GM19239 (cell line): Measurements from ENCODE around the gene LRP5.
"Not testable (repeated sequence)": the region's sequence is repeated elsewhere in the genome, so short reads cannot be mapped to it uniquely, and the experiment has no call there.

ENCODE experiments used
- DNase-seq: peaks from one replicate; pipeline ENCODE4 v3.0.0; 2011; ENCODE audit warnings: low spot score; ENCODE audit not compliant: insufficient read length
- FAIRE-seq: peaks from 2 replicates; lab custom pipeline; 2011; peaks lifted over from hg19 to GRCh38; lab: Jason Lieb, UNC

Gene LRP5

GRCh38 chr11:68448604-68449011, 136.2 kb downstream of the LRP5 start:
- FAIRE-seq, result no peak
- DNase-seq, result no peak

DNA sequence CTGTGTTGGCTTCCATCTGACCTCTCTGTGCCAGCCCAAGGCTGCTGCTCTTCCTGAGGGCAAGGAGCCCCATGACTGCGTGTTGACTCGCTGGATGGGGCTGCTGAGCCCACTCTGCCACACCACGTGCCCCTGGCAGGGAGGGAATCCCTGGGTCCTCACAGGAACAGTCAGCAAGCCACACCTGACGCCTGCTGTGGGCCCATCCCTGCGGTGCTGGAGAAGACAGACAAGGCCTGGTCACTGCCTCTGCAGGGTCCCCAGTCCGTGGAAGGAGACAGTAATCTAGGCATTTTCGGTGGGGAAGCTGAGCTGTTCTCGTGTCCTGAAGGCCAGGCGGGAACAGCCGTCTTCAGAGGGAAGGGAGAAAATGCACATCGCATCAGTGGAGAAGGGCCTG, 137.6 kb downstream of the LRP5 start:
- FAIRE-seq, result no peak

GRCh38 chr11:68450711-68451110, 138.3 kb downstream of the LRP5 start:
- FAIRE-seq (no peak), DNase-seq (no peak)

More for the DNA sequence above, 137.6 kb downstream of the LRP5 start:
- no peak for DNase-seq

DNA sequence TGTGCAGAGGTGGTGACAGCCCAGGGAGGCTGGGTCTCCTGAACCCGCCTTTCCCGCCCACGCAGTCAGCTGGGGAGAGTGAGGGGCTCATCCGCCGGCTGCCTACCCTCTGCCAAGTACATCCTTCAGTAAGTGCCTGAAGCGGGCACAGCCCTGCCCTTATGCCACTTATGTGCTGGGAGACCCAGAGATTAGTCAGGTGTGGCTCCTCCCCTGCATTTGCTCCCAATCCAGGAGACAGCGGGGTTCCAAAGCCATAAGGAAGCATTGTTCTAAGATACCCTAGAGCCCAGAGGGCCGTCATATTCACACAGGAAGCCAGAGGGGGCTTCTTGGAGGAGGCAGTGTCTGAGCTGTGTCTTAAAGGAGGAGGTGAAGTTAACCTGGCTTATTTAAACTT, 142.4 kb downstream of the LRP5 start:
- DNase-seq, result no peak
- no peak for FAIRE-seq

DNA sequence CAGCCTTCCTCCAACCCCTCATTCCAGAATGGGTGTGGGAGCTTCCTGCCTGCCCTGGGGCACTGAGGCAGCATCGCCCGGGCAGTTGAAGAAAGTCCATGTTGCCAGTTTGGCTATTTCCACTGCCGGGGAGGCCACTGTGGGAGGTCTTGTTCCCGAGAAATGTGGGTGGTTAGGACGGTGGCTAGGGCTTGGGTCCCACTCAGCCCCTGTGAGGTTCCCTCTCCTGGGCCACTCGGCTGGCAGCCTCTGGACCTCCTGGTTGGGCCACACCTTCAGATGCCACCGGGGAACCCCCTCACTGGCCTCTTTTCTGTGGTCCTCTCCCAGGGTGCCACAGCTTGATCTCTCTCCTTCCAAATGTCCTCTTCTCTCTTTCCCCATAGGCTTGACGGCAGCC, 143.1 kb downstream of the LRP5 start:
- no peak for DNase-seq
- no peak for FAIRE-seq

- no peak for FAIRE-seq
Observed at GRCh38 chr11:68457216-68457897, 145.0 kb downstream of the LRP5 start.

DNA sequence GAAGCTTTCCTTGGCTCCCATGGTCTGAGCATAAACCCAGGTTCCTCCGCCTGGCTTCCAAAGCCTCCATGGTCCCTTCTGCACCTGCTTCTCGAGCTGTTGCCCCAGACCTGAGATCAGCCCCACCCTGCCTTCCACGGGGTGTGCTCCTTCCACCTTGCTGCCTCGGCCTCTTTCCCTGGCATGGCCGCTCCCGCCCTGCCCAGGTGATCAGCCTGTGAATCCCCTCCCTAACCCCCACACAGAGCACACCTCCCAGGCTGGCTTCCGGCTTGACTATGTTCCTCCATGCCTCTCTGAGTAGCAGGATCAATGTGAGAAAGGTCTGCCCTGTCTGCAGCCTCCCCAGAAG, 145.5 kb downstream of the LRP5 start:
- no peak for DNase-seq
- FAIRE-seq, result no peak

More at GRCh38 chr11:68457216-68457897, 145.0 kb downstream of the LRP5 start:
- DNase-seq, result no peak

- not testable (repeated sequence) for FAIRE-seq, DNase-seq
Observed at GRCh38 chr11:68458340-68458739, 145.9 kb downstream of the LRP5 start.

- peak; percentile 88 for FAIRE-seq
- DNase-seq, result peak; percentile 98
Observed at GRCh38 chr11:68459886-68460740, 147.7 kb downstream of the LRP5 start.

- no peak for DNase-seq
Observed at GRCh38 chr11:68460741-68461574, 148.6 kb downstream of the LRP5 start, which contains the start of gene PPP6R3. PPP6R3 (plus strand) TSS chr11:68460752; CDS start chr11:68537665, 76,913 bp downstream.

DNA sequence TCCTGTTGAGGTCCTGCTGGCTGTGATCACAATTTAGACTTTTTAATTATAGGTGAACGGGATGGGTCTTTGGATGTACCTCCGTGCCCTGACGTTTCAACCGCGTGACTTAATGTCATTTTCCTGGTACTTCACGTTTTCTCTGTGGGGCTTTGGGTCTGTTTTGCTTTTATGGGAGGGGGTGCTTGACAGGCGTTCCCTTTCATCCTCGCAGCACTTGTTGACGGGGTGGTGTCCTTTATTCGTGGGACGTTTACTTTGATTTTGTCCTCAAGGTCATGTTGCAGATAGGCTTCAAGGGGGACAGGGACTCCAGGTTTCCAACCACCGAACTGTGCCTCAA, 149.2 kb downstream of the LRP5 start:
- FAIRE-seq (peak; percentile 14), DNase-seq (no peak)

More at GRCh38 chr11:68460741-68461574, 148.6 kb downstream of the LRP5 start, which contains the start of gene PPP6R3:
- peak; percentile 35 for FAIRE-seq

DNA sequence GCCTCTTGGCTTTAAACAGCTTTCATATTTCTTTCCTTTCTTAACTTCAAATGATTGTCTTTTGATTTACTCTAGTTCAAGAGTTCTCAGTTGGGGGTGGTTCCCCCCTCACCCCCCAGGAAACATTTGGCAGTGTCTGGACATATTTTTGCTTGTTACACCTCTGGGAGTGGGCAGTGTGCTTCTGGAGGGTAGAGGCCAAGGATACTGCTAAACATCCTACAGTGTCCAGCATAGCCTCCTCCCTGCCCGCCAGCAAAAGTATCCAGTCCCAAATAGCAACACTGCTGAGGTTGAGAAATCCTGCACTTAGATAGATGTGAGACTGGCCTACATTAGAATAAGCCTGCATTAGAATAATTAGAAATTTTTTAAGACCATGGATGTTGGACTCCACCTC, 151.3 kb downstream of the LRP5 start:
- FAIRE-seq, result no peak
- DNase-seq, result no peak

- FAIRE-seq, result no peak
Observed at GRCh38 chr11:68467201-68467834, 154.9 kb downstream of the LRP5 start.

GRCh38 chr11:68468217-68468828, 155.9 kb downstream of the LRP5 start:
- peak; percentile 55 for DNase-seq

More at GRCh38 chr11:68467201-68467834, 154.9 kb downstream of the LRP5 start:
- no peak for DNase-seq

GRCh38 chr11:68469122-68469521, 156.7 kb downstream of the LRP5 start:
- FAIRE-seq, result no peak
- no peak for DNase-seq

More at GRCh38 chr11:68468217-68468828, 155.9 kb downstream of the LRP5 start:
- peak; percentile 31 for FAIRE-seq

DNA sequence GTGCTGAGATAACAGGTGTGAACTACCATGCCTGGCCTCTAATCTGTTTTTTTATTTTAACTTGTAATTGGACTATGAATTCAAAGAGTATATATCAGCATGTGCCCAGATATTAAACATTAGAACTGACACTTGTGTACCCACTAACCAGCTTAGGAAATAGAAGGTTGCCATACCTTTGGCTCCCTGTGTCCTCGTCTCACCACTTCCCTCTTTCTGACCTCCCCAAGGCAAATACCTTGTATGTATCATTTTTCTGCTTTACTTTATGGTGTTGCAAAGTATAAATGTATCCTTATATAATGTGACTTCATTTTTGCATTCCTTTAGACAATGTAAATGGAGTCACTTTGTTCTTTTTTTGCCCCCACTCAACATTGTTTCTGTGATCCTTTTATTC, 157.3 kb downstream of the LRP5 start:
- DNase-seq, result no peak

DNA sequence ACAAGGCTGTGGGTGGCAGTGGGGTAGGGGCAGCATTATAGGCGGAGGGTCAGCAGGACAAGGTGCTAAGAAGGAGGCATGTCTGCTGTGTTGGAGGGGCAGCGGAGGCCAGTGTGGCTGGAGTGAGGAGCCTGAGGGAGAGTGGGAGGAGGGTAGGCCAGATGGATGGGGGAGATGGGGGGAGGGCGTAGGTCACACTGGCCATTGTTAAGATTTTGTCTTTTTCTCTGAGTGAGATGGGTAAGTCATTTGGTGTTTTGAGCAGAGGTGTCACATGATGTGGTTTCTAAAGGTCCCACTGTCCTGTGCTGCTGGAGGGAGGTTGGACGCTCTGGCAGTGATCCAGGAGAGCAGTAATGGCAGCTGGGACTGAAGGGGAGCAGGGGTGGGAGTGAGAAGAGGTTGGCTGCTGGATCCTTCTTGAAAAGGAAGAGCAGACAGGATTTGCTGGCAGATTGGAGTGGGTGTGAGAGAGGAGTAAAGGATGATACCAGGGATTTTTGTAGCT, 158.0 kb downstream of the LRP5 start:
- FAIRE-seq (no peak), DNase-seq (no peak)

More for the DNA sequence above, 157.3 kb downstream of the LRP5 start:
- FAIRE-seq, result no peak

DNA sequence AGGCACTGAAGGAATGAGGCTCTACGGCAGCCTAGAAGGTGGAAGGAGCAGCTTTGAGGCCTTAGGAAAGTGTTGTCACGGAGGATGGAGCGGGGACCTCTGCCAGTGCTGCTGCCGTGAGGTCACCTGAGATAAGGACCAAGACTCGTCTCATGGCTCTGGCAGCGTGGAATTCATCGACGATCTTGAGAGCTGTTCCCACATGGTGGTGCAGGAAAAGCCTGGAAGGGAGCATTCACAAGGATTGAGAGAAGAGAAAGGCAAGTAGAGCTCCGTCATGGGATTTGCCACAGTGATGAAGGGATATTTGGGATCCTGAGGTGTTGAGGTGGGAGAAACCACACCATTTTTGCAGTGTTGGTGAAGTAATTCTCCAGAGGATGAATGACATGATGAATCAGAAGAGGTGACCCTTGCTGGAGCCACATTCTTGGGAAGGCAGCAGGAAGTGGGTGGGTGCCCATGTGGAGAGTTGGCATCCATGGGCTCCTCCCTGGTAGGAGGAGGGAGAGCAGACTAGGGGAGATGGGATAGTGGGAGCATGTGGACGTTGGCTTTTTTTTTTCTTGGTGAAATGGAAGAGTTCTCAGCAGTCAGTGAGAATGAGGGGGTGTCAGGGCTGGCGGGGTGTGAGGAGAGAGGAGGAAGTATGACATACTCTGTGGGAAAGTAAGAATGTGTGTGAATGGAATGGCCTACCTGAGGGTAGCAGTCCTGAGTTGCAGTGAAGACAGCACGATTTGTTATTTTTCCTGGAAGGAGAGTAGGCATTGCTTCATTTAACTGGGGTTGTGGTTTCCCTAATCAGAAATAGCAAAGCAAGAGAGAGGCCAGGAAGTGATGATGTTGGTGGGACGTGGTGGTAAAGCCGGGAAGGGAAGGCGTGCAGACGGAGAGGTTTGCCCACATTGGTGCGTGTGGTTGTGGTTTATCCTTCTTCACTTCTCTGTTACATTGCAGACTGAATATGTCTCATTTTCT, 159.3 kb downstream of the LRP5 start:
- DNase-seq (no peak), FAIRE-seq (peak; percentile 44)
